HG02798 (cell line): ENCODE data around the gene CCDC137.
A peak's percentile ranks its signal among the peaks of the same experiment; 100 is the strongest.
"Not testable (repeated sequence)": the region's sequence is repeated elsewhere in the genome, so short reads cannot be mapped to it uniquely, and the experiment has no call there.

Experiments used
- ATAC-seq: cut with Tn5 transposase; IDR thresholded peaks from one replicate; pipeline ENCODE4 v1.9.1; 2021; ENCODE audit warnings: mild to moderate bottlenecking; ENCODE audit not compliant: unreplicated experiment, poor library complexity

The CCDC137 gene

GRCh38 chr17:81648707-81649085 is 17.8 kb upstream of the CCDC137 start:
- no peak for ATAC-seq

GRCh38 chr17:81650951-81651350 is 15.6 kb upstream of the CCDC137 start:
- no peak for ATAC-seq

DNA sequence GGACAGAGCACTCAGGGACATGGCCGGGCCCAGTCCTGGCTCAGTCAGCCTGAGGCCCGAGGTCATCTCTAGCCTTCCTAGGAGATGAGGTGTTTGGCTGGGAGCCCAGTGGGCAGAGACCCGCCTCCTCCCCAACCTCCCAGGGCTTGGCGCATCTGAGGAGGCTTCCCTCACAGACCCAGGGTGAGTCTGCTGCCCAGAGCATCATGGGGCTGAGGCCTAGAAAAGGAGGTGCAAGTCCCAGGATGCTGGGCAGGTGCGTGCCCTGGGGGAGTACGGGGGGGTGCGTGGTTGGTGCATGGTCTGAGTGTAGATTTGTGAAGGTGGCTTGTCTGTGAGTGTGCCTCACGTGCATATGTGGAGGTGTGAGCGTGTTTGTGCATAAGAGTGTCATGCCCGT is 14.8 kb upstream of the CCDC137 start:
- ATAC-seq, result no peak

DNA sequence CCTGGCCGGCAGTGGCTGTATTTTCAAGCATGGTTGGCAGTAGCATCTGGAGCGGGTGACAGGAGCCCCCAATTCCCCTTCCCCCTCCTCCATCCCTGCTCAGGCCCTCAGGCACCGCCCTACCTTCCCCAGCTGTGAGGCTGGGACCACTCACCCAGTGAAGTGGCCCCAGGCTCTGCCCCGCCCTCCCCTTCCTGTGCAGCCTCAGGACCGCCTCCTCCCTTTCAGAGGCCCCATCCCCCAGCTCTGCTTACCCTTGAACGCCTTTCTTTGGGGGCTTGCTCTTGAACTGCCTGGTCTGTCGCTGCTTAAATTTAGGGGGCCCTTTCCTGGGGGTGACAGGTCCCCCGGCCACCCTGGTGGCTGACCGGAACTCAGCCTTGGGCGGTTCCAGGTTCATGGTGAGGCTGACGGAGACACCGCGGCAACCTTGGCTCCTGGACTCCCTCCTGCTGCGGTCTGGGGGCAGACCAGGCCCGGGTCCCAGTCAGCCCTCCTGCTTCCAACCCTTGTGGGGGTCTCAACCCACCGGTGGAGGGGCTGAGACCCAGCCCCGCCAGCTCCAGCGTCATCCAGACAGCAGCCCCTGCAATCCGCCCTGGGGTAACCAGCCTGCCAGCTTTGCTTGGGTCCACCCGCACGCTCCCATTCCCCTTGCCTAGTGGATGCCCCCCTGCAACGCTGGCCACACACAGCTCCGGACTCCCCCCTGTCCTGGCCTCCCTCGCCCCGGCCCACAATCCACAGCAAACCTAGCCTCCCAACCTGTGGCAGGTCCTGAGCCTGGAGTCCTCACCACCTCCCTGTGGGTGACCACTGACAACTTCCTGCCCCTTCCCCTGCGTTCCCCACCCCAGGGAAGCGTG is 13.4 kb upstream of the CCDC137 start:
- ATAC-seq, result no peak

GRCh38 chr17:81655378-81656117 is 11.0 kb upstream of the CCDC137 start:
- ATAC-seq, result no peak

- no peak for ATAC-seq
Observed at GRCh38 chr17:81656118-81656743, 10.3 kb upstream of the CCDC137 start, which contains the start of gene PDE6G. TSS of gene PDE6G (minus strand) at chr17:81656542. CDS start at chr17:81653305, 3,237 bp downstream.

GRCh38 chr17:81656835-81657234 is 9.7 kb upstream of the CCDC137 start:
- ATAC-seq, result no peak

GRCh38 chr17:81659038-81659437 is 7.5 kb upstream of the CCDC137 start:
- ATAC-seq, result no peak

GRCh38 chr17:81660441-81660840 is 6.1 kb upstream of the CCDC137 start:
- ATAC-seq, result no peak

GRCh38 chr17:81662002-81662401 is 4.5 kb upstream of the CCDC137 start:
- no peak for ATAC-seq

DNA sequence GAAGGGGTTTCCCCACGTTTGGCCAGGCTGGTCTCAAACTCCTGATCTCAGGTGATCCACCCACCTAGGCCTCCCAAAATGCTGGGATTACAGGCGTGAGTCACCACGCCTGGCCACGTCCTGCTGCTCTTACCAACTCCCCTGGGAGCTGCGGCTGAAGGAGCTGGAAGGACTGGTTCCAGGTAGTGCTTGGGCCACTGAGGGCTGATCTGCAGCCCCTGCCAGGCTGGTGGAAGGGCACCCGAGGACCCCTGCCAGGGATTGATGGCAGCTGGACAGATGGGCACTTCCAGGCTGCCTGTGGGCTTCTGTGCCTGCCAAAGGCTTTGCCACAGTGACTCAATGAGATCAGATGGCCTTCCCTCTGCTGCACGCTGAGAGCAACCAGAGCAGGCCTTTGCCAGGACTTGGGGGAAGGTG is 2.5 kb upstream of the CCDC137 start:
- no peak for ATAC-seq

GRCh38 chr17:81665205-81666091 is 1.1 kb upstream of the CCDC137 start:
- ATAC-seq, result peak; percentile 15

GRCh38 chr17:81666092-81666341 is 520 bp upstream of the CCDC137 start:
- no peak for ATAC-seq

DNA sequence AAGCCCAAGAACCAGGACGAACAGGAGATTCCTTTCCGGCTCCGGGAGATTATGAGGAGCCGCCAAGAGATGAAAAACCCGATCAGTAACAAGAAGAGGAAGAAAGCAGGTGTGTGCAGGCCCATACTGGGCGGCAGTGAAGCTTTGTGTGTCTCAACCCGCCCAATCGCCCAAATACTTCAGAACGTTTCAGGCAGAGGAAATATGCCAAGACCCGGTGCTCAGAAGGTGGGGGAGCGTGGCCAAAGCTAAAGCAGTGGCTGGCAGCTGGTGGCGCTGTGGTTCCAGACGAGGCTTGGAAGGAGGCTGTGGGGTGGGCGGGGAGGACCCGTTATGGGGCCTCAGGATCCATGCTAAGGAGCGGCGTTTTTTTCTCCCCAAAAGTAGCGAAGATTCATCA is 1.2 kb downstream of the CCDC137 start:
- ATAC-seq, result no peak

DNA sequence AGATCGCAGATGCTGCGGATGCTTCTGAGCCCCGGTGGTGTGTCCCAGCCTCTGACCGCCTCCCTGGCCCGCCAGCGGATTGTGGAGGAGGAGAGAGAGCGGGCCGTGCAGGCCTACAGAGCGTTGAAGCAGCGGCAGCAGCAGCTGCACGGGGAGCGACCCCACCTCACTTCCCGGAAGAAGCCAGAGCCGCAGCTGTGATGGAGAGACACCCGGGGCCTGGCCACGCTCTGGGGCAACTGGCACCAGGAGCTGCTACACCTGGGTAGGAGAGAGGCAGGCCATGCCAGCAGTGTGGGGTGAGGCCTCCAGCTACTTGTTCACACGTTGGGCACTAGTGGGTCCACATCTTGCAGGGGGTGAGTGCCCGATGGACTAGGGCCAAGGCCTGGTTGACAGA is 6.0 kb downstream of the CCDC137 start:
- ATAC-seq, result no peak

GRCh38 chr17:81672954-81673353 is 6.4 kb downstream of the CCDC137 start:
- no peak for ATAC-seq

- no peak for ATAC-seq
Observed at GRCh38 chr17:81673561-81674258, 7.2 kb downstream of the CCDC137 start.

- not testable (repeated sequence) for ATAC-seq
Observed at GRCh38 chr17:81675515-81676221, 9.1 kb downstream of the CCDC137 start.

GRCh38 chr17:81676906-81677305 is 10.4 kb downstream of the CCDC137 start:
- no peak for ATAC-seq
